CD4-positive, alpha-beta T cell treated with Interleukin-1 beta for 1 hour (primary cell): ENCODE results near the gene C5orf24.
"Not testable (repeated sequence)": the region's sequence is repeated elsewhere in the genome, so short reads cannot be mapped to it uniquely, and the experiment has no call there.

Source experiments
- DNase-seq, 2 donors: peaks; one replicate each; pipeline ENCODE4 v3.0.0-alpha.2; 2020 to 2022

The C5orf24 gene

GRCh38 chr5:134845852-134846640, at the start of gene C5orf24:
C5orf24 (plus strand) TSS chr5:134845968; CDS start chr5:134854901, 8,933 bp downstream.
- DNase-seq, result peak; percentile 93 to 94

DNA sequence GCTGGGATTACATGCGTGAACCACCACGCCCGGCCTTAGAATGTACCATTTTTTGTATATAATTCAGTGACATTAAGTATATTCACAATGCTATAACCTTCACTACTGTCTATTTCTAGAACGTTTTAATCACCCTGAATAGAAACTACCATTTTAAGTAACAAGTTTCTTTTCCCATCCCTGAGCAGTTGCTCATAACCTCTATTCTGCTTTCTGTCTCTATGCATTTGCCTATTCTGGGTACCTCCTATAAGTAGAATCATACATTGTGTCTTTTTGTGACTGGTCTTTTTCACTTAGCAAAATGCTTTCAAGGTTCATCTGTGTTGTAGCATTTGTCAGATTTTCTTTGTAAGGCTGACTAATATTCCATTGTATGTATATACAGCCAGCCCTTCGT, 47.3 kb upstream of the C5orf24 start:
- no peak for DNase-seq

- no peak for DNase-seq
Observed at GRCh38 chr5:134803821-134804220, 41.9 kb upstream of the C5orf24 start.

GRCh38 chr5:134813407-134813806, 32.4 kb upstream of the C5orf24 start:
- DNase-seq, result peak; percentile 13 to 17

- DNase-seq, result no peak
Observed at GRCh38 chr5:134813827-134814226, 31.9 kb upstream of the C5orf24 start.

- no peak for DNase-seq
Observed at GRCh38 chr5:134817006-134817405, 28.8 kb upstream of the C5orf24 start.

- DNase-seq, result no peak
Observed at GRCh38 chr5:134818776-134819175, 27.0 kb upstream of the C5orf24 start.

- no peak for DNase-seq
Observed at GRCh38 chr5:134819407-134819963, 26.3 kb upstream of the C5orf24 start.

GRCh38 chr5:134821841-134822240, 23.9 kb upstream of the C5orf24 start:
- no peak for DNase-seq

- DNase-seq, result no peak
Observed at GRCh38 chr5:134824681-134825080, 21.1 kb upstream of the C5orf24 start.

DNA sequence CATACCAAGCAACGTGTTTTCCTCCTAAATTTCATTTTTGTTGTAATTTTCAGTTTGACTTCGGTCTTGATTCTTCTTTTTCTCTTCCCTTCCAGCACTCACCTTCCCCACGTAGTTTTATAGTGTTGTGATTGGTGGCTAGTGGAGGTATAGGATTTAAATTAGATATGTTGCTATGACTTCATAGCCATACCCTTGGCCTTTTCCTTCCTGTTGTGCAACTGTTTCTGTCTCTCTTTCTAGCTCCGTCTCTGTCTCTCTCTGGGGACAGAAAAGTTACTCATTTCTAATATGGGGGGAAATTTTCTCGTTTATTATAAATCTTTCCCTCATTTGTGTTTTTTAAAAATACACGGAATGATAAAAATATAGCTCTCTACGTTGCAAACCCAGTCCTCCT, 20.6 kb upstream of the C5orf24 start:
- no peak for DNase-seq

DNA sequence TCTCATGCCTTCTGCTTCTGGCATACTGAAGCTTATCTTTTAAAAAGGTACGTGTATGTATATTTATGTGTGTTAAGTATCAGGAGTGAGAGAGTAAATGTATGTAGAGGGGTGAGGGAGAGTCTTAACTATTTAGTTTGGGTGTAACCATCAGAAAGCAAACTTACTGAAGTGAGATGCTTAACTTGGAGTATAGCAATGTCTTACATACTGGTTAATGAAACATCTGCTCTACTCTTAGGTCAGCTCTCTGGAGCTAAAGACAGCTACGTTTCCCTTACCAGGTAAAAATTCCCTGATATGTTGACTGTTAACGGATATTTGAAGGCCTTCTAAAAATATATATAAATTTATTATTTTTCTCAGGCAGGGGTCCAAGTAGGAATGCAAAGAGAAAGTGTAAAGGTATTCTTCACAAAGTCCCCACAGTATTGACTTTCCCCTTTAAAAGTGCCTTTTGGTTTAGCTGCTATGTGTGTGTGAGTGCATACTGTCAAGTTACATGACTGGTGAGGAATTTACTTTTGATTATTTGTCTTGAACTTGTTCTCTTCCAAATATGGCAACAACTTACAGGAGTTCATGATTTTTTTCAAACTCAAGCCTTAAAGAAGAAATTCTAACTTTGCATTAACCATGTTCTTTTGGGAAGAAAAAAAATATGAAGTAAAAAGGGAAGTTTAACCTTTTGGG, 12.3 kb upstream of the C5orf24 start:
- DNase-seq, result no peak

GRCh38 chr5:134835623-134836022, 10.1 kb upstream of the C5orf24 start:
- DNase-seq, result no peak

- DNase-seq, result no peak
Observed at GRCh38 chr5:134837530-134838181, 8.1 kb upstream of the C5orf24 start.

- not testable (repeated sequence) for DNase-seq
Observed at GRCh38 chr5:134838361-134838760, 7.4 kb upstream of the C5orf24 start.

DNA sequence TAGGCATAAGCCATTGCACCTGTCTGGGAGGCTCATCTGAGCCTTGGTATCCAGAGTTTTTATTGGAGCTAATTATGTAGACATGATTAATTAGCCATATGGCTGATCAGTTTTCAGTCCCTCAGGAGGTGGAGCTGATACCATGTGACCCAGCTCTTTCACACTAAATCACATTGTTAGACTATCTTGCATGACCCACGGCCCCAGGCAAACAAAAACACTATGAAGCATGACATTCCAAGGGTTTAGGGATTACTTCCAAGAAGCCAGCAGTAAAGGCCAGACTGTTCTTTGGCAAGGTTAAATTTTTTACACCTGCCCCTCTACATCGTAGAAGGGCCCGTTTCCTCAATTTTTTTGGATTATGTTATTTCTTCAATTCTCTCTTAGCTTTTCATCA, 5.0 kb upstream of the C5orf24 start:
- no peak for DNase-seq

DNA sequence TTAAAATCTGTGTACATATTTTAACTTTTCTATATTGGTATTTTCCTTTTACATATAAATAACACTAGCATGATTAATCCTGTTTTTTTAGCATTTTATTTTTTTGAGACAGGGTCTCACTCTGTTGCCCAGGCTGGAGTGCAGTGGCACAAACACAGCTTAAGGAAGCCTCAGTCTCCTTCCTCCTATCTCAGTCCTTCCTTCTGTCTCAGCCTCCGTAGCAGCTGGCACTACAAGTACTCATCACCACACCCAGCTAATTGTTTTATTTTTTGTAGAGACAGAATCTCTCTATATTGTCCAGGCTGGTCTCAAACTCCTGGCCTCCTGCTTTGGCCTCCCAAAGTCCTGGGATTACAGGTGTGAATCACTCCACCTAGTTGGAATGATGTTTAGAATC, 1.5 kb upstream of the C5orf24 start:
- DNase-seq, result no peak

DNA sequence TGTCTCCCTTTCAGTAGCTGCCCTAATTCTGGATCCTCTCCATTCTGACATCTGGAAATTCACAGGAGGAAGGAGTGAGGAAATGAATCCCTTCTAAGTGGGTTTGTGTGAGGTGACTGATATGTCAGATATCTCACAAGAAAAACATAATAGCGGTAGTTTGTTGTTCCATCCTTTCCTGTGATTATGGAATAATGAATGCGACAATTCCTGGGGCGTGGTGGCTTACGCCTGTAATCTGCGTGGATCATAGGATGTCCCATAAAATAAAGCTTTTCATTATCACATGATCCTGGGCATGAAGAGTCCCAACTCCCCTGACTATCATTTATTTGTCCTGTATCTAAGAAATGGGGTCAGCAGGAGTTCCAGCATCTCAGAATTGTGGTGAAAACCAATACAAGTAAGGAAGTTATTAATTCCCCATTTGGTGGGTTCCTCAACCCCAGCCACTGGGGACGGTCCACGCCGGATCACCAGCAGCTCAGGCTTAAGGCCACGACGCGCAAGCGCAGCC, 375 bp upstream of the C5orf24 start:
- no peak for DNase-seq

GRCh38 chr5:134846641-134846960, 833 bp downstream of the C5orf24 start:
- DNase-seq, result no peak

DNA sequence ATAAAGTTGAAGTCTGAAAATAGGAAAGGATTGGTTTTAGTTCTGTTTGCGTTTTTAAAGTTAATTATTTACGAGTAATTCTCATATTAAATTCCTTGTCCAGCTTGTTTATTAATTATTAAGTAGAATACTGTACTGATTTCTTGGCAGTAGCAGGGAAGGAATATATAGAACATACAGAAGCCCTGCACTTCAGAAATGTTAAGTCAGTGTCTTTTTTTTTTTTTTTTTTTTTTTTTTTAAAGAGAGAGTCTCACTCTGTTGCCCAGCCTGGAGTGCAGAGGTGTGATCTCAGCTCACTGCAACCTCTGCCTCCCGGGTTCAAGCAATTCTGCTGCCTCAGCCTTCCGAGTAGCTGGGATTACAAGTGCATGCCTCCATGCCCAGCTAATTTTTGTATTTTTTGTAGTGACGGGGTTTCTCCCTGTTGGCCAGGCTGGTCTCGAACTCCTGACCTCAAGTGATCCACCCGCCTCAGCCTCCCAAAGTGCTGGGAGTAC, 3.7 kb downstream of the C5orf24 start:
- not testable (repeated sequence) for DNase-seq

DNA sequence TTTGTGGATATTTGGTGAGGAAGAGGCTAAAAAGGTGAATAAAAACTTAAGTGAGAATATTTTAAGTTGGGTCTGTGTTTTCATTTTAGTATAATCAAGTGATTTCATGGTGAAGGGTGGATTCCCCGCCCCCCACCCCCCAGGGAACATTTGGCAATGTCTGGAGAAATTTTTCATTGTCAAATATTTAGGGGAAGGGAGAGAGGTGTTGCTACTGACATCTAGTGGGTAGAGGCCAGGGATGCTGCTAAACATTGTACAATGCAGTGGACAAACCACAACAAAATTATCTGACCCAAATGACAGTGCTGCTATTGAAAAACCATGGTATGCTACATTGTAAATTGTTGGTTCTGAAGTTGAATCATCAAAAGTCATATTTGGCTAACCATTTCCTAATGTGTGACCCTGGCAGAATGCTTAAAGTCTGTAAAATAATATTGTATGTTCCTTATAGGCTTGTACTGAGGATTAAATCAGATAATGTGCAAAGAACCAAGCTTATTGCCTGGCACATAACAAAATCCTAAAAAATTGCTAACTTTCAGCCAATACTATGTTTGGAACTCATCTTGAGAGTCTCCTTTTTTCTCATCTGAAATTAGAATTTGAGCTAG, 5.6 kb downstream of the C5orf24 start:
- DNase-seq, result no peak

- not testable (repeated sequence) for DNase-seq
Observed at GRCh38 chr5:134856465-134856864, 10.7 kb downstream of the C5orf24 start.

DNA sequence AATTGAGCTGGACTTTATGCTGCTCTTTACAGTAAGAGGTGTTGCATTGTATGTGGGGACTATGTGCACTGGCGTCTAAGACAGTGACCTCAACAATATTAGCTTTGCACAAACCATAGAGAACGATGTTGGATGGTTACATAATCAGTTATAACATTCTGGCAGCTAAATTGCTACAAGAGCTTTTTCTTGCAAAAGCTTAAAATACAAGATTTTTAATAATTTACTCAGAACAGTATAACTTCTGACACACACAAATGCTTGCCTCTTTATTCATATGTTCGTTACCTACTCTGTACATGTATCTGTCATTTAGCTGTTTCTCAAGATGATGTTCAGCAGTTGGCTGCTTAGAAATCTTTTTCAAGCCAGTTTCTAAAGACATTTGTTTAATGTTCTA, 11.6 kb downstream of the C5orf24 start:
- no peak for DNase-seq
